Measurements from ENCODE around the gene CALML5.

- TF ChIP-seq CTCF (IDR thresholded peaks at IDR 0.05): no peak
- TF ChIP-seq POLR2A (IDR thresholded peaks at IDR 0.05): no peak
Observed at GRCh38 chr10:5540080-5540479, 40.7 kb upstream of the CALML5 start.

Measured in Peyer's patch (tissue), 4 donors.